Measurements from ENCODE around the gene PEAK1.

- TF ChIP-seq CTCF (conservative IDR thresholded peaks at IDR 0.05; ENCODE audit: low read depth in 2 of 2) (no peak), POLR2AphosphoS5 (IDR thresholded peaks at IDR 0.05; ENCODE audit: low read depth) (no peak), ETS1 (IDR thresholded peaks at IDR 0.05) (no peak), ZNF462 (CRISPR knock-in tag; IDR thresholded peaks at IDR 0.05) (no peak), CREB1 (CRISPR knock-in tag; IDR thresholded peaks at IDR 0.05; ENCODE audit: low read depth) (no peak), EZH2 (IDR thresholded peaks at IDR 0.05; ENCODE audit: low read depth, unreplicated experiment) (no peak), EZH2phosphoT487 (IDR thresholded peaks at IDR 0.05; ENCODE audit: unreplicated experiment) (no peak), REST (IDR thresholded peaks at IDR 0.05; ENCODE audit: unreplicated experiment) (no peak)
Observed at GRCh38 chr15:77384589-77385359, 35.1 kb downstream of the PEAK1 start.
